ENCODE results near the gene GPR37L1. TPM values are rescaled to one million over a fixed set of nuclear protein-coding genes. Genes with fewer than 3 reads are reported as not detected.

Gene GPR37L1
- polyA plus RNA-seq, 4 donors, result 0.10 to 0.37 (median 0.22) TPM; not detected in 1

GRCh38 chr1:202084791-202085681 is 37.7 kb upstream of the GPR37L1 start:
- WGBS, 3 donors, result 4 to 44% (median 25%) methylated on average over 16 of the region's 16 CpGs
- DNase-seq (peak; percentile 93 to 97), FAIRE-seq (no peak)
- Histone ChIP-seq H3K9me3 (ENCODE audit: control insufficient read depth in 2 of 2, insufficient read depth in 1 of 2, low read depth in 1 of 2, low read length in 1 of 2) (no peaks in the 10 kb centered on the region), H3K27ac (ENCODE audit: low read depth in 1 of 3, low read length in 2 of 3) (peak overlapping the region; percentile 86 to 99 (median 89)), H3K36me3 (ENCODE audit: control insufficient read depth in 3 of 3, insufficient read depth in 2 of 3, low read depth in 1 of 3, low read length in 3 of 3) (no peaks in the 10 kb centered on the region), H3K4me3 (ENCODE audit: low read depth in 1 of 3, low read length in 3 of 3) (no peak overlapping the region), H3K27me3 (ENCODE audit: control insufficient read depth in 3 of 3, insufficient read depth in 3 of 3, low read length in 3 of 3) (no peaks in the 10 kb centered on the region), H3K4me1 (ENCODE audit: control insufficient read depth in 3 of 3, insufficient read depth in 2 of 3, low read depth in 1 of 3, low read length in 2 of 3) (peaks cover 3 to 70% (median 10%) of the 10 kb centered on the region in 3 donors)

DNA sequence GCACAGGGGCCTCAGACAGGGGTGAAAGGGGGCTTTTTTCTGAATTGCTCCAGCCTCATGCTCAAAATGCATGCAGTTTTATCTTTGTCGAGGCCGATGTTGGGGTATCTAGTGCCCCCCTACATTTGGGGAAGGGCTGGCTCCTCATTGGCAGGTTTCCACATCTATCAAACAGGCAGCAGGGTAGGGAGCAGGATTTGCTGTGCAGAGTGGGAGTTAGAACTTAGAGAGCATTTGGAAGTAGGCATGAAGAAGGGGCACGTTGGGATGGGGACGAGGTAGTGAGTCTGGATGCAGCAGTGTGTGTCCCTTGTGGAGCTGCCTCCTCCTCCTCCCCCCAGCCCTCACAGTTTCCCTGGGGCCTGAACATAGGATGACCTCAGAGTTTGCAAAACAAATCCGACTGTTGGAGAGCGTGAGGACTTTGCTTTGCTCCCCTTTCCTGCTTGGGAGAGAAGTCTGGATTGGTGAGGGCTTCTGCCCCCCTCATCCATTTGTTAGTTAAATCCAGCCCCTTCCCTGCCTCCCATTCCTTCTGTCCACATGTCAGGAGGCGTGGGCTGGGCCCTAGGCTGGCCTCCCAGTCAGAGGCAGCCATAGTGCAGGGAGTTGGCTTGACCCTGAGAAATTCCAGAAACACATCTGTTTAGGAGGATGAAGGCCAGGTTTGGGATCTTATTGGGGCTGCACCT is 36.9 kb upstream of the GPR37L1 start:
- Histone ChIP-seq H3K27me3 (ENCODE audit: control insufficient read depth in 3 of 3, insufficient read depth in 3 of 3, low read length in 3 of 3) (no peaks in the 10 kb centered on the region), H3K27ac (ENCODE audit: low read depth in 1 of 3, low read length in 2 of 3) (peak overlapping the region; percentile 86 to 99 (median 89)), H3K4me1 (ENCODE audit: control insufficient read depth in 3 of 3, insufficient read depth in 2 of 3, low read depth in 1 of 3, low read length in 2 of 3) (peaks cover 3 to 72% (median 10%) of the 10 kb centered on the region in 3 donors), H3K9me3 (ENCODE audit: control insufficient read depth in 2 of 2, insufficient read depth in 1 of 2, low read depth in 1 of 2, low read length in 1 of 2) (no peaks in the 10 kb centered on the region), H3K36me3 (ENCODE audit: control insufficient read depth in 3 of 3, insufficient read depth in 2 of 3, low read depth in 1 of 3, low read length in 3 of 3) (no peaks in the 10 kb centered on the region), H3K4me3 (ENCODE audit: low read depth in 1 of 3, low read length in 3 of 3) (no peak overlapping the region)
- FAIRE-seq, result no peak
- WGBS, 3 donors, result 12 to 35% (median 27%) methylated on average over 7 of the region's 7 CpGs
- DNase-seq, result peak; percentile 84 to 87

DNA sequence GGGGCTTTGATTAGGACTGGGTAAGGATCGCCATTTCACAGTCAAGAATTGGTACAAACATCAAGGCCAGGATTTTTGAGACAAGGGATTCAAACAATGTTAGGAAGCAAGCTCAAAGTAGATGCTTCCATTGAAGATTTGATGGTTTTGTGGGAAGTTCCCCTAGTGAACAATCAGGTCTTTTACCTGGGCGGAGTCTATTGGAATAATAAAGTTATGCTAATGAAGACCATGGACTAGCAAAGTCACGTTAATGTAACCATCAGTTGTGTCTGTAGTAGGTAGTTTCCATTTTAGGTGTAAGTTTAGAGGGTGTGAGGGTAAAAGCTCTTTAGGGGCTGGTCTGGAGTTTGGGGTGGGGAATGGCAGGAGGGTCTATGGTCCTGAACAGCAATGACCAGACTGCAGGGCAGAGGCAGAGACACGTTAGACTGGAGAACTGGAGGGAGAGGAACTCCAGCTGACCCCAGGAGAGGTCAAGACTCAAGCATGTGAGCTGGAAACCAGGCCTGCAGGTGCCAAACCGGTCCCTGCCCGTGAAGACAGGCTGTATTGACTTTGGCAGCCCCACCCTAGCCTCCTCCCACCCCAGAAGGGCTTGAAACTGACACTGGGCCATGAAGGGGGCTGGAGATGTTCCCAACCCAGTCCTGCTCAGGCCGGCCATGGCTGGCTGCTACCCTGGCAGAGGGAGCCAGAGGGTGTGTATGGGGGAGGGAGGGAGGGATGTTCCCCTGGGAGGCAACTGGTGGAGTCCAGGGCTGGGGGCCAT is 36.0 kb upstream of the GPR37L1 start:
- H3K4me1 ChIP-seq (ENCODE audit: control insufficient read depth in 3 of 3, insufficient read depth in 2 of 3, low read depth in 1 of 3, low read length in 2 of 3), result peaks cover 3 to 63% (median 10%) of the 10 kb centered on the region in 3 donors
- no peak overlapping the region for H3K4me3 ChIP-seq (ENCODE audit: low read depth in 1 of 3, low read length in 3 of 3)
- no peaks in the 10 kb centered on the region for H3K36me3 ChIP-seq (ENCODE audit: control insufficient read depth in 3 of 3, insufficient read depth in 2 of 3, low read depth in 1 of 3, low read length in 3 of 3)
- DNase-seq (peak; percentile 52 to 63), FAIRE-seq (no peak)
- H3K27ac ChIP-seq (ENCODE audit: low read depth in 1 of 3, low read length in 2 of 3), result peak overlapping the region; percentile 86 to 99 (median 89)
- no peaks in the 10 kb centered on the region for H3K27me3 ChIP-seq (ENCODE audit: control insufficient read depth in 3 of 3, insufficient read depth in 3 of 3, low read length in 3 of 3)
- WGBS, 3 donors, result 16 to 48% (median 32%) methylated on average over 7 of the region's 7 CpGs
- no peaks in the 10 kb centered on the region for H3K9me3 ChIP-seq (ENCODE audit: control insufficient read depth in 2 of 2, insufficient read depth in 1 of 2, low read depth in 1 of 2, low read length in 1 of 2)

DNA sequence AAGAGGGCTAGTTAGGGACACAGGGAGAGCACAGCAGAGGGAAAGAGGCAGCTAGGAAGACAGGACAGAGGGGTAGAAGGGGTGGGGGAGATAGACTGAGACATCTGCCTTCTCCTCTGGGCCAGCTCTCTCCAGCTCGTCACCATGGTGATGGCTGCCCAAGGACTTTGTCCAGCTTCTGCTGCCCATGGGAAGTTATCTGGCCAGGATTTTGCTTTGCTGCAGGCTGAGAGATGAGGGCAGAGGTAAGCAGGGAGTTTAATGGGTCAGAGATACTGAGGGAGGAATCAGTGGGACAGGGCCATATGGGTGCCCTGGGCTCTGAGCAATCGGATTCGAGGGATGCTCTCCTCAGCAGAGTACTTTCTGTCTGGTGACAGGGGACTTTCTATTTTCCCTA is 34.5 kb upstream of the GPR37L1 start:
- H3K4me1 ChIP-seq (ENCODE audit: control insufficient read depth in 3 of 3, insufficient read depth in 2 of 3, low read depth in 1 of 3, low read length in 2 of 3), result peaks cover 3 to 53% (median 10%) of the 10 kb centered on the region in 3 donors
- peak overlapping the region in 2 of 3 donors; percentile 0 to 89 for H3K27ac ChIP-seq (ENCODE audit: low read depth in 1 of 3, low read length in 2 of 3)
- DNase-seq, result peak; percentile 50 to 76
- no peak for FAIRE-seq
- no peaks in the 10 kb centered on the region for H3K36me3 ChIP-seq (ENCODE audit: control insufficient read depth in 3 of 3, insufficient read depth in 2 of 3, low read depth in 1 of 3, low read length in 3 of 3)
- WGBS, 3 donors, result 25 to 67% (median 55%) methylated on average over 3 of the region's 3 CpGs
- H3K27me3 ChIP-seq (ENCODE audit: control insufficient read depth in 3 of 3, insufficient read depth in 3 of 3, low read length in 3 of 3), result no peaks in the 10 kb centered on the region
- no peak overlapping the region for H3K4me3 ChIP-seq (ENCODE audit: low read depth in 1 of 3, low read length in 3 of 3)
- H3K9me3 ChIP-seq (ENCODE audit: control insufficient read depth in 2 of 2, insufficient read depth in 1 of 2, low read depth in 1 of 2, low read length in 1 of 2), result no peaks in the 10 kb centered on the region

DNA sequence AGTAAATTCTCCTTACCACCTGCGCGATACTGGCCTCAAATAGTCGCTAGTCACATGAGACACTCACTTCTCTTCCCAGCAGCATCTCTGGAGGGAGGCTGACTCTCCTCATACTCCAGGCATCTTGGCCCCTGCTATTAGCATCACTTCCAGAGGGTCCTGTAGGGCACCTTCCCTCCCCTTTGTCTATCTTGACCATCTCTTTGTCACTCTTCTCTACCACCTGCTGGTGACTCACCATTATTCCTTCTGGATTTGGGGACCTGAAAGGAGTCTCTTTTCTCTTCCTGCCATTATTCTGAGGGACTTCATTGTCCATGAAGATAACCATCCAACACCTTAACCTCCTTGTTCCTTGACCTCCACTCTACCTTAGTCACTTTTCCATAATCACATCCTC is 31.7 kb upstream of the GPR37L1 start:
- no peak overlapping the region for H3K27ac ChIP-seq (ENCODE audit: low read depth in 1 of 3, low read length in 2 of 3)
- H3K36me3 ChIP-seq (ENCODE audit: control insufficient read depth in 3 of 3, insufficient read depth in 2 of 3, low read depth in 1 of 3, low read length in 3 of 3), result no peaks in the 10 kb centered on the region
- no peaks in the 10 kb centered on the region for H3K9me3 ChIP-seq (ENCODE audit: control insufficient read depth in 2 of 2, insufficient read depth in 1 of 2, low read depth in 1 of 2, low read length in 1 of 2)
- no peaks in the 10 kb centered on the region for H3K27me3 ChIP-seq (ENCODE audit: control insufficient read depth in 3 of 3, insufficient read depth in 3 of 3, low read length in 3 of 3)
- FAIRE-seq (no peak), DNase-seq (peak; percentile 31 to 40)
- WGBS, 3 donors, result 92 to 96% (median 95%) methylated on average over 3 of the region's 3 CpGs
- no peak overlapping the region for H3K4me3 ChIP-seq (ENCODE audit: low read depth in 1 of 3, low read length in 3 of 3)
- H3K4me1 ChIP-seq (ENCODE audit: control insufficient read depth in 3 of 3, insufficient read depth in 2 of 3, low read depth in 1 of 3, low read length in 2 of 3), result peaks cover 0 to 33% (median 6%) of the 10 kb centered on the region in 3 donors

- H3K4me3 ChIP-seq (ENCODE audit: low read depth in 1 of 3, low read length in 3 of 3), result no peak overlapping the region
- H3K9me3 ChIP-seq (ENCODE audit: control insufficient read depth in 2 of 2, insufficient read depth in 1 of 2, low read depth in 1 of 2, low read length in 1 of 2), result no peaks in the 10 kb centered on the region
- DNase-seq, result no peak
- H3K27ac ChIP-seq (ENCODE audit: low read depth in 1 of 3, low read length in 2 of 3), result no peak overlapping the region
- H3K4me1 ChIP-seq (ENCODE audit: control insufficient read depth in 3 of 3, insufficient read depth in 2 of 3, low read depth in 1 of 3, low read length in 2 of 3), result peaks cover 0 to 4% (median 0%) of the 10 kb centered on the region in 3 donors
- WGBS, 3 donors, result 94% methylated on average over 6 of the region's 6 CpGs
- no peaks in the 10 kb centered on the region for H3K27me3 ChIP-seq (ENCODE audit: control insufficient read depth in 3 of 3, insufficient read depth in 3 of 3, low read length in 3 of 3)
- no peak for FAIRE-seq
- H3K36me3 ChIP-seq (ENCODE audit: control insufficient read depth in 3 of 3, insufficient read depth in 2 of 3, low read depth in 1 of 3, low read length in 3 of 3), result no peaks in the 10 kb centered on the region
These were observed 28.9 kb upstream of the GPR37L1 start for GRCh38 chr1:202093858-202094257.

DNA sequence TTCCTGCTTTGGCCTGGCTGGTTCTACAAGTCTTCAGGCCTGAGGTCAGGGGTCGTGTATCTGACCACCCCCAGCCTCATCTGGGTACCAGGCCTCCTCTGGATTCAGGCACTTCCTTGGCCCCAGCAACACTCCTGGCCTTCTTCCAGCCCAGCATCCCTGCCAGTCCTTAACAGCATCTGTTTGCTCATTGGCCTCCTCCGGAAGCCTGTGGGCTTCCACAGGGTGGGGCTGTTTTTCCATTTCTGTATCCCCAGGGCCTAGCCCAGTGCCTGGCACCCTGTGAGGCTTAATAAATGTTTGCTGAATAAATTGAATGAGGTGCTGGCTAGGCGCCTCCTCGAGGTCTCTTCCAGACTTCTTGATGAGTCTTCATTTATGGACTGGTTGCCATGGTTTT is 21.5 kb upstream of the GPR37L1 start:
- FAIRE-seq (no peak), DNase-seq (peak in 1 of 2 donors; percentile 36)
- no peaks in the 10 kb centered on the region for H3K36me3 ChIP-seq (ENCODE audit: control insufficient read depth in 3 of 3, insufficient read depth in 2 of 3, low read depth in 1 of 3, low read length in 3 of 3)
- no peaks in the 10 kb centered on the region for H3K9me3 ChIP-seq (ENCODE audit: control insufficient read depth in 2 of 2, insufficient read depth in 1 of 2, low read depth in 1 of 2, low read length in 1 of 2)
- no peaks in the 10 kb centered on the region for H3K27me3 ChIP-seq (ENCODE audit: control insufficient read depth in 3 of 3, insufficient read depth in 3 of 3, low read length in 3 of 3)
- H3K4me1 ChIP-seq (ENCODE audit: control insufficient read depth in 3 of 3, insufficient read depth in 2 of 3, low read depth in 1 of 3, low read length in 2 of 3), result peaks cover 0 to 23% (median 0%) of the 10 kb centered on the region in 3 donors
- H3K4me3 ChIP-seq (ENCODE audit: low read depth in 1 of 3, low read length in 3 of 3), result no peak overlapping the region
- 32 to 53% (median 39%) methylated on average over 4 of the region's 4 CpGs for WGBS, 3 donors
- no peak overlapping the region for H3K27ac ChIP-seq (ENCODE audit: low read depth in 1 of 3, low read length in 2 of 3)

- FAIRE-seq (no peak), DNase-seq (peak in 1 of 2 donors; percentile 38)
- H3K27me3 ChIP-seq (ENCODE audit: control insufficient read depth in 3 of 3, insufficient read depth in 3 of 3, low read length in 3 of 3), result no peaks in the 10 kb centered on the region
- H3K27ac ChIP-seq (ENCODE audit: low read depth in 1 of 3, low read length in 2 of 3), result peak overlapping the region; percentile 36 to 100 (median 56)
- H3K9me3 ChIP-seq (ENCODE audit: control insufficient read depth in 2 of 2, insufficient read depth in 1 of 2, low read depth in 1 of 2, low read length in 1 of 2), result no peaks in the 10 kb centered on the region
- H3K4me1 ChIP-seq (ENCODE audit: control insufficient read depth in 3 of 3, insufficient read depth in 2 of 3, low read depth in 1 of 3, low read length in 2 of 3), result peaks cover under 1 to 50% (median 6%) of the 10 kb centered on the region in 3 donors
- H3K4me3 ChIP-seq (ENCODE audit: low read depth in 1 of 3, low read length in 3 of 3), result no peak overlapping the region
- no peaks in the 10 kb centered on the region for H3K36me3 ChIP-seq (ENCODE audit: control insufficient read depth in 3 of 3, insufficient read depth in 2 of 3, low read depth in 1 of 3, low read length in 3 of 3)
- 68 to 85% (median 69%) methylated on average over 9 to 10 of the region's 10 CpGs for WGBS, 3 donors
These were observed 18.6 kb upstream of the GPR37L1 start for GRCh38 chr1:202104073-202104472.
